Activated CD8-positive, alpha-beta memory T cell treated with anti-CD3 and anti-CD28 coated beads, Interleukin-2, amount 50 U/mL, for 24 hours (primary cell): Measurements from ENCODE around the gene SIRT2.
"Not testable (repeated sequence)": the region's sequence is repeated elsewhere in the genome, so short reads cannot be mapped to it uniquely, and the experiment has no call there.

Experiments used
- DNase-seq: peaks from one replicate; pipeline ENCODE4 v3.0.0-alpha.2; 2020; ENCODE audit errors: extremely low read depth

The SIRT2 gene

GRCh38 chr19:38898788-38899446, 501 bp downstream of the SIRT2 start:
- no peak for DNase-seq

DNA sequence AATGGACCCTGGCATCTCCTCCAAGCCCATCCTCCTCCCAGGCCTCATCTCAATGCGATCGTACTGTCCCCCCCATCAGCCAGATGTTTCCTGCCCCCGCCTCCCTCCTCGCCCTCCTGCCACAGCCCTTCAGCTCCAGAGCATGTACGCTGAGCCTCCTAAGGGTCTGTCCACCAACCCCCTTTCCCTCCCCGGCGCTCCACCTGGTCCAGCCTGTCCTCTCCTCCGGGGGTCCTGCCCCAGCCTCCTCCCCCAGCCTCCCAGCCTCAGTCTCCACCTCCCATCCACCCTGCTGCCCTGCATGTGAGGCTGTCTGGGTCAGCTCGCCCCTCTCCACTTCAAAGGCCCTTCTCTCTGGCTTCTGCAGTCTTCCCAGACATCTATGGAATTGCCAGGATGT, 4.5 kb downstream of the SIRT2 start:
- DNase-seq = no peak

GRCh38 chr19:38893341-38893771, 6.1 kb downstream of the SIRT2 start:
- DNase-seq = no peak

DNA sequence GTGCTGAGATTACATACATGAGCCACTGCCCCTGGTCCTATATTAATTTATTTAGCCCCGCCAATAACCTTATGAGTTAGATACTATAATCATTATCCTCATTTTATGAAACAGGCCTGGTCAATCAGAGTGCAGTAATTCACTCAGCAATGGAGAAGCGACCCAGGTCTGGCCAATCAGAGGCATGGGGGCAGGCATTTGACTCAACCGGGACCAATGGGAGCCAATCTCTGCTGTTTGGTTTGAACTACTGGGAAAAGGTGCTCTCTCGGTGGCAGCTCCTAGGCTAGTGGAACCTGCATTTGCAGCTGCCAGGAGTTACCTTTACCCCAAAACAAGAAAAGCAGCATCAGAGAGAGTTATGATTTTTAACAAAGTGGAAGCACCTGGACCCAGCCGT, 6.6 kb downstream of the SIRT2 start:
- no peak for DNase-seq

DNA sequence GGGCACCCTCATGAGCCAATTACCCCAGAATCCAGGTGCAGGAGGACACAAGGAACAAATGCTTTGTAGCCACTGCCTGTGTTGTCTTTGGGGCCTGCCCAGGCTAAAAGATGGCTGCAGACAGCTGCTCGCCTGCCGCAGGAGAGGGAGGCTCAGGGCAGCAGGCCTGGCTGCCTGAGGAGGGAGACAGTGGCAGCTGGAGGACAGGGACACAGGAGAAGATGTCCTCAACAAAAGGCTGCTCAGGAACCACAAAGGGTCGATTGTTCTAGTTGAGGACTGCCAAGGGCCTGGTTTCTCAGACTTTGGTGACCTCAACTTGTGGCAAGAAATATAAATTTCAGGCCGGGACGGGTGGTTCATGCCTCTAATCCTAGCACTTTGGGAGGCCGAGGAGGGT, 7.6 kb downstream of the SIRT2 start:
- no peak for DNase-seq

DNA sequence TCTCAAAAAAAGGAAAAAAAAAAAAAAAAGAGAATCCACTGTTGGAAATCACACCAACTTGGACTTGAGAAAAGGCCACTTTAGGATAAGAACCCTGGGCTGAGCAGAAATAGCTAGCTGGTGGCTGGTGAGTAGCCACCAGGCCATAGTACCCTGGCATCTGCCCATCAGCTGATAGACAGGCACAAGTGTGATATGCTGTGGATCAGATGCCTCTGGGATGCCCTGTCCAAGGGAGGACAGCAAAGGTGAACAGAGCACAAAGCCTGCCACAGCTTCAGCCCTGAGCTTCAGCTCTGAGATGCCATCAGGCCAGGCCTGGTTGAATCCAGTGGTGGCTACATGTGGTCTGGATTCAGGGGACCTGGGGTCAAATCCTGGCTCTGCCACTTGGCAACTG, 8.7 kb downstream of the SIRT2 start:
- DNase-seq = no peak

- no peak for DNase-seq
These were observed 9.6 kb downstream of the SIRT2 start for GRCh38 chr19:38889803-38890202.

DNA sequence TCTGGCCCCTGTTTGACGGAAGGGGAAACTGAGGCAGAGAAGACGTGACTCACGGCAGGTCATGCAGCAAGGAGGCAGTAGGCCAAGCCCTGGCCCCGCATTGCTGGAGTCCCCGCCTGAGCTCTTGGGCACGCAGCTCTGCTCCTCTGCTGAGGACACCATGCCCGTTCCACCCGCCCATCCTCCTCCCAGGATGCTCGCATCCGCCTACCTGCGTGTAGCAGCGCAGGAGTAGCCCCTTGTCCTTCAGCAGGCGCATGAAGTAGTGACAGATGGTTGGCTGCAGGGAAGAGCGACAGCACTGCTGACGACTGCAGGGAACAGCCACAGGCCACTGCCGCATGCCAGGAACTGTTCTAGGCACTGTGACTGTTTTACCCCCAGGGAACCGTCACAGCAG, 10.5 kb downstream of the SIRT2 start:
- no peak for DNase-seq

DNA sequence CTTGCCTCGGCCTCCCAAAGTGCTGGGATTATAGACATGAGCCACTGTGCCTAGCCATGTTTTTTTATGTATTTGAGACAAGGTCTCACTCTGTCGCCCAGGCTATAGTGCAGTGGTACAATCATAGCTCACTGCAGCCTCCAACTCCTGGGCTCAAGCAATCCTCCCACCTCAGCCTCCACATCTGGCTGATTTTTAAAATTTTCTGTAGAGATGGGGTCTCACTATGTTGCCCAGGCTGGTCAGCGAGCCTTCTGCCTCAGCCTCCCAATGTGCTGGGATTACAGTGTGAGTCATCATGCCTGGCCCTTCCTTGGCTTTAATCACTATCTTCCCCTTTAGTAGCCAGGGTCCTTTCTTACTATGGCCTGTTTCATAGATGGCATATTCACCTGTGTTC, 14.7 kb downstream of the SIRT2 start:
- not testable (repeated sequence) for DNase-seq

GRCh38 chr19:38883286-38883685, 16.1 kb downstream of the SIRT2 start:
- no peak for DNase-seq

DNA sequence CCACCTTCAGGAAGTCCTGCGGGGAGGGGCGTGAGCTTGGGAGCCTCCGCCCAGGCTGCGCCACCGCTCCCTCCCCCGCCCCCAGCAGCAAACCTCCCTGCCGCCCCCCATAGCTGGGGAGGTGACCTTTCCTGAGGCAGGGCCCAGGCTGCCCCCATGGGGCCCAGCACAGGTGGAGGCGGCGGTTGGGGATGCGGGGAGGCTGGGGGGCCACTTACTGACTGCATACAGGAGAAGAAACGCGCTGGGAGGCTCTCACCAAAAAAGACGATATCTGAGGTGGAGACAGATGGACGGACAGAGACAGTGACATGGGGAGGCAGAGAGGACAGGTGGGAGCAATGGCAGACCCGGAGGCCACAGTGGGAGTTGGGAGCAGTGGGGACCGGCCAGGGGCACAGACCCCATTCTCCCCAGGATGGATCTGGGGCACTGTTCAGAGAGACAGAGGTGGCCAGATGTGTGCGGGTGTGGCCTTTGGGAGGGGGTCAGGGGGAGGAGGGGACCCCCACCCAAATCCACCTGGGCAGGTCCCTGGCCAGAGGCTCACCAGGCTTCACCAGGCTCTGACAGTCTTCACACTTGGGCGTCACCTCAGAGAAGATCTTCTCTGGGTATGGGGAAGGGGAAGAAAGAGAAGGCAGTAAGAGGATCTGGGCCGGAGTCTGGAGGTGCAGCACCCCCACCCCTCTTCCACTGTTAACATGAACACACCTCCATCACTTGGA, 18.4 kb downstream of the SIRT2 start:
- no peak for DNase-seq

- no peak for DNase-seq
These were observed 19.1 kb downstream of the SIRT2 start for GRCh38 chr19:38880076-38880881.

- no peak for DNase-seq
These were observed 20.0 kb downstream of the SIRT2 start for GRCh38 chr19:38879400-38879751.

DNA sequence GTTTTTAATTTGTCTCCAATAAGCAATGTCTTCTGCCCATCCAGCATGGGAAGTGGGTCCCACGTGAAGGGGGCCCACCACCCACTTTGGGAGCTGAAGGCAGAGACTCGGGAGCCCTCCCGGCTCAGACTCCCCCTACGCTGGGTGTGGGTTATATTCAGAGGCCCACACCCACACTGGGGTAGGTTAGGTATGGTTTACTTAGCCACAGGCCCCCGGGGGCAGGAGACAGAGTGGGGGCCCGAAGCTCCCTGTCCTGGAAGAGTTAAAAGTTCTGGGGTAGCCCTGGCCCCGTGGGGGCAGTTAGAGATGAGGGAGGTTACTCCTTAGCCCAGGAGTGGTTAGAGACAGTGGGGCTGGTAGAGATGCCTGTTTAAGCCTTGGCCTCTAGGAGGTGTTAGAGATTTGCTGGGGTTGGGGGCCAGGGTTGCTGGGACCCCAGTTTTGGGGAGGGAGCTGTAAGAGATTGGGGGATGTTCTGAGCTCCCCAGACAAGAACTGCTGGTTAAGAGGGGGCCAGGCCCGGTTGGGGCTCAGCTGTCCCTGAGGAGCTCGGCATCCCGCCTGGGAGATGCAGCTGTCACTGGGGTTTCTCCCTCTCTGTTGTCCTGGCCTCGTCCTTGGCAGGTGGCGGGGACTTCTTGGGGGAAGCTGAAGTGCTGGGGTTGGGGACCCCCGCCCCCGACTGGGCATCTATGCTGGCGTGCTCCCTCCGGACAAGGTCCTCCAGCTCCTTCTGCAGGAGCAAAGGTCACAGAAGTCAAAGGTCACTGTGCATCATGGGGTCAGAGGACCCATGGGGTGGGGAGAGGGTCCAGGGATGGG, 20.6 kb downstream of the SIRT2 start:
- no peak for DNase-seq

DNA sequence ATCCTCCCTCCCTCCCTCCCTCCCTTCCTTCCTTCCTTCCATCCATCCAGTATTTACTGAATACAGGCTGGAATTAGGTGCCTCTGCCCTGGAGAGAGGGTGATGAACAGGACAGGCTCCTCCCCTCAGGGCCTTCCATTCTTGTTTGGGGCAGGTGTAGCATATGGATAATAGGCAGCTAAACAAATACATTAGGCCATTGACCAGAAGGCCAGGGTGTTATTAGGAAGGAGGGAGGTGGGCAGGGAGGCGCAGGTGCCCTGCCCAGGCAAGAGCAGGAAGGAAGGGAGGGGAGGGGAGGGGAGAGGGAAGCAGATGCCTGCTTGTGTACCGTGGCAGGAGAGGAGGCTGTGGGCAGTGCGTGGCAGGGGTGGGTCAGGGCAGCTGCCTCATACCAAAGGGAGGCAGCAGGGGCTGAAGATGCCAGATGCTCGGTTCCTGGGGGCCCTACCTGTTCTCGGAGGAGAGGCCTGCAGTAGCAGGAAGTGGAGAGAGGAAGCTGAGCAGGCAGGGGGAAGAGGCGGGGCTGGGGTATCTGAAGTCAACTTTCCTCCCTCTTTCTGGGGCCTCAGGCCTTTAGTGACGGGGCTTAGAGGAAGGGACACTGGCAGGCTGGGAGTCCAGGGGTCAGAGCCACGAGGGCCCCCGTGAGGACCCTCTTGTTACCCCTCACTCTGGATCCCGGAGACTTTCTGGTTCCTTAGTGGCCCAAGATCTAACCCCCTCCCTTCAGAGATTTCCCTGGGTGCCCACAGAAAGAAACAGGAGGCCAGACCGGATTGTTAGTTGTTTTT, 21.4 kb downstream of the SIRT2 start, which contains the start of gene RINL:
TSS of gene RINL (minus strand) at position 495 of the 794 bp plus-strand sequence. CDS start 1,533 bp downstream, outside the sequence.
- no peak for DNase-seq

DNA sequence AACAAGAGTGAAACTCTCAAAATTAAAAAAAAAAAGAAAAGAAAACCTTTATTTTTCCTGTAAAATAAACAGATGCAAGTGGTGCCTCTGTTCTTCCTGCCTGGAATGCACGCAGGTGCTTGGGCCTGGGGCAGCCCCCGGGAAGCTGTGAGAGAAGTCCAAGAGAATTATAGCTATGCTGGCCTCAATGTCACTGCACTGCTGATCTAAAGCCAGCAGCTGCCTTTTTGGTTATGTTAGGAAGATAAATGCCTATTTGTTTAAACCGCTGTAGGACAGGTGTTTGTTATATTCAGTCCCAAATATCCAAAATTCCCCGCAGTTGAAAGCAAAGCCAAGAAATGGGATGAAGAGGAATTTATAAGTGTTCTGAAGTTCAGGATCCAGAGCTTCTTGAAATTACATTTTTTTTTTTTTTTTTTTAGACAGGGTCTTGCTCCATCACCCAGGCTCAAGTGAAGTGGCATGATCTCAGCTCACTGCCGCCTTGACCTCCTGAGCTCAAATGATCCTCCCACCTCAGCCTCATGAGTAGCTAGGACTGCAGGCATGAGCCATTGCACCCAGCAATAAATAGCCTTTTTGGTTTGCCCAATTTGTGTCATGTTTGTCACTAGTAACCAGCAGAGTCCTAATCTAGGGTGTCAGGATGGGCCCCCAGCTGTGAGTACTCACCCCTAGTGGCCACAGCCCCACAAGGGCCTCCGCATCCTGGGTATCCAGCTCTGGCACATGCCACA, 23.6 kb downstream of the SIRT2 start:
- DNase-seq = no peak

GRCh38 chr19:38873400-38873799, 26.0 kb downstream of the SIRT2 start:
- DNase-seq = not testable (repeated sequence)

- no peak for DNase-seq
These were observed 28.8 kb downstream of the SIRT2 start for GRCh38 chr19:38870612-38871011.

DNA sequence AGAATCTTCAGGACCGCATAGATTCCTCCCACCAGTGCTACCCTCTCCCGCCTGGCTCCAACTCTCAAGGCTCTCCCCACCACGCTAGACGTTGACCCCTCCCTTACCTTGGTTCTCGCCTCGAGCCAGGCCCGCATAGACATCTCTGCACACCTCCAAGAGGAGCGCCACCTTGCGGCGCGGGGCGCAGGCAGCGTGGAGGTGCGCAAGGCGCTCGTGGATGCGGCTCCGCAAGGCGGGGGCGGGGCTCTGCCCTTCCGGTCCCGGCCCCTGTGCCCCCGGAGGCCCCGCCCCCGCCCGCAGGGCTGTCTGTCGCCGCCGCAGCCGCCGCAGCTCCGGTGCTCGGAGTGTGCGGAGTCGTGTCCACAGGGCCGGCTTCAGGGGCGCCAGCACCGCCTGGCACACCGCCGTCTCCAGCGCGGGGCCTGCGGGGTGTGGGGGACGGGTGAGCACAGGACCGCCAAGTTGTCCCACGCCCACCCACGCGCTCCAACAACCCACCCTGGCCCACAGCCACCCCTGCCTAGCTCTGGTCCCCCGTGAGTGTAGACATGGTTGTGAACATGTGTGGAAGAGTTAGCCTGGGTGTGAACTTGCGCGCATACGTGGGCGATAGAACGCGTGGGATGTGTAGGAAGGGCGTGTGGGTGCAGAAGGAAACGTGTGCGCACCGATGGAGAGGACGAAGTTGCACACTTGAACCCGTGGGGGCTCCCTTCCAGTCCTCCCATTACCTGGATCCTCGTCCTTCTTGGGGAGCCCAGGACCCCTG, 29.4 kb downstream of the SIRT2 start:
- peak; percentile 77 for DNase-seq
